Breast epithelium (tissue), 4 donors: ENCODE data around the gene ATP8A1. TPM values are rescaled to one million over a fixed set of nuclear protein-coding genes. Genes with fewer than 3 reads are reported as not detected.
A peak's percentile ranks its signal among the peaks of the same experiment; 100 is the strongest.
"Not testable (repeated sequence)": the region's sequence is repeated elsewhere in the genome, so short reads cannot be mapped to it uniquely, and the experiment has no call there.

Source experiments
- DNase-seq, 2 donors: peaks; one replicate each; pipeline ENCODE4 v3.0.0-alpha.2; 2019; ENCODE audit warnings: low spot score in 2 of 2
- H3K27ac ChIP-seq, 2 donors: fragments of 200-600 bp; sonication (generic) in 1 of 2; one replicate each; pipeline ENCODE4 v1.5.1; 2016 to 2019; ENCODE audit warnings: mild to moderate bottlenecking in 1 of 2
- H3K27me3 ChIP-seq, 2 donors: fragments of 200-600 bp; sonication (generic) in 1 of 2; one replicate each; pipeline versions ENCODE4 v1.5.1 to v1.6.0; 2017 to 2019; ENCODE audit warnings: control low read depth in 1 of 2, mild to moderate bottlenecking in 1 of 2
- H3K36me3 ChIP-seq: fragments of 200-600 bp; one replicate; pipeline ENCODE4 v1.5.1; 2019
- H3K4me1 ChIP-seq, 2 donors: fragments of 200-600 bp; sonication (generic); one replicate each; pipeline ENCODE4 v1.5.1; 2016 to 2019; ENCODE audit warnings: control low read depth in 1 of 2
- H3K4me3 ChIP-seq, 3 donors: fragments of 200-600 bp; sonication (generic); 1 replicate in 2 of 3; 2 replicates in 1 of 3; pipeline ENCODE4 v1.5.1; 2016 to 2019; ENCODE audit warnings: mild to moderate bottlenecking in 3 of 3, moderate library complexity in 2 of 3
- H3K9me3 ChIP-seq, 2 donors: fragments of 200-600 bp; sonication (generic) in 1 of 2; one replicate each; pipeline ENCODE4 v1.5.1; 2016 to 2019; ENCODE audit warnings: control low read depth in 1 of 2
- POLR2A ChIP-seq: fragments of 450-650 bp; IDR thresholded peaks from one replicate; pipeline ENCODE4 v1.6.1; 2016; ENCODE audit warnings: antibody characterized with exemption, mild to moderate bottlenecking, moderate library complexity
- POLR2AphosphoS5 ChIP-seq, 3 donors: sonication (generic); formaldehyde crosslinking; IDR thresholded peaks; one replicate each; pipeline ENCODE4 v1.6.1; 2017; ENCODE audit warnings: antibody characterized with exemption in 3 of 3
- intact Hi-C: fragments of 100-400 bp; cut with DNase I; formaldehyde crosslinking; loops from one replicate; pipeline ENCODE4 v1.15.1; 2023; ENCODE audit warnings: low total_unique reads
- total RNA-seq, 3 donors: library from RNA; depleted of rRNA; stranded (reverse); fragments of >200 nt; gene quantifications; one replicate each; pipeline ENCODE4 v1.1.0, GENCODE V29; 2016
- TF ChIP-seq, protein P1 (sequence below), 3 donors: fragments of 450-650 bp; IDR thresholded peaks; one replicate each; pipeline ENCODE4 v1.5.1; 2016 to 2017; ENCODE audit warnings: antibody characterized with exemption in 3 of 3, mild to moderate bottlenecking in 3 of 3, moderate library complexity in 3 of 3

The ATP8A1 gene
- total RNA-seq = 10 to 100 TPM; 12.2 to 17.0 (median 14.8) TPM

DNA sequence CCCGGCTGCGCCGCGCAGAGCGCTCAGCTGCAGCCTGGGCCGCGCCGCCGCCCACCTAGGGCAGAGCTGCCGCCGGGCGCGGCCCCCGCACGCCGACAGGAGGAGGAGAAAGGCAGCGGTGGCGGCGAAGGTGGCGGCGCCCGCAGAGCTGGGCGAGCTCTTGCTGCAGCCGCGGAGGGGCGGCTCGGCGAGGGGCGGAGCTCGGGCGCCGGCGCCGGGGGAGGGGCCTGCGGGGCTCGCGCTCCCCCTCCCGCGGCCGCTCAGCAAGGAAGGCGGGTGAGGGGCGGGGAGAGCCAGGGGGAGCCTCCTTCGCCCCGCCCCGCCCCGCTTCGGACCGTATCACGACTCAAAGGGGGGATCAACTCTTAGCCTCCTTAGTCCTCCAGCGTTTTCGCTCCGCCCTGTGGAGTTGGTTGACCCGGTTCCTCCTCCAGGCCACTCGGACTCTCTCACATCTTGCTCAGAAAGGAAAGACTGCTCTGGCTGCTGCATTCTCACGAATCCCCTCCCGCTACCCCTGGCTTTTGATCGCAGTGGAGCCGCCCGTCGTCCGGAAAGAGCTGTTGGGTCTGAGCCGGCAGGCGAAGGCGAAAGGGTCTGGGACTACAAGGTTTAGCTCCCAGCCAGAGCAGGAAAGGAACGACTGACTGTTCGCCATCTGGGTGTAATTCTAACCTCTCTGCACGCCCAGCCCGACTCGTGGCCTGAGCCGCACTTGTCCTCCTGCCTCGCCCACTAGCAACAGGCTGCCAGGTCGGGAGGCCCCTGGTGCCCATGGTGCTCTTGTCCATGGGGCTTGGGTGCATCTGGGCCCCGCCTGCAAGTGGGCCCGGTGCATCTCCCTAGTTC lies at the start of gene ATP8A1:
Gene ATP8A1 (minus strand): TSS at position 162 of the 849 bp plus-strand sequence. CDS start 232 bp downstream, outside the sequence.
- H3K4me3 ChIP-seq = peak within 1 kb of the TSS; percentile 63 to 92 (median 73)
- peak within 1 kb of the TSS; percentile 77 to 91 for H3K27ac ChIP-seq
- no peaks in the 10 kb centered on the region for H3K36me3 ChIP-seq
- intact Hi-C loops = no loop called here
- TF ChIP-seq, protein P1, sequence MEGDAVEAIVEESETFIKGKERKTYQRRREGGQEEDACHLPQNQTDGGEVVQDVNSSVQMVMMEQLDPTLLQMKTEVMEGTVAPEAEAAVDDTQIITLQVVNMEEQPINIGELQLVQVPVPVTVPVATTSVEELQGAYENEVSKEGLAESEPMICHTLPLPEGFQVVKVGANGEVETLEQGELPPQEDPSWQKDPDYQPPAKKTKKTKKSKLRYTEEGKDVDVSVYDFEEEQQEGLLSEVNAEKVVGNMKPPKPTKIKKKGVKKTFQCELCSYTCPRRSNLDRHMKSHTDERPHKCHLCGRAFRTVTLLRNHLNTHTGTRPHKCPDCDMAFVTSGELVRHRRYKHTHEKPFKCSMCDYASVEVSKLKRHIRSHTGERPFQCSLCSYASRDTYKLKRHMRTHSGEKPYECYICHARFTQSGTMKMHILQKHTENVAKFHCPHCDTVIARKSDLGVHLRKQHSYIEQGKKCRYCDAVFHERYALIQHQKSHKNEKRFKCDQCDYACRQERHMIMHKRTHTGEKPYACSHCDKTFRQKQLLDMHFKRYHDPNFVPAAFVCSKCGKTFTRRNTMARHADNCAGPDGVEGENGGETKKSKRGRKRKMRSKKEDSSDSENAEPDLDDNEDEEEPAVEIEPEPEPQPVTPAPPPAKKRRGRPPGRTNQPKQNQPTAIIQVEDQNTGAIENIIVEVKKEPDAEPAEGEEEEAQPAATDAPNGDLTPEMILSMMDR (IDR thresholded peaks at IDR 0.05) = peak in 1 of 3 donors; percentile 17
- TF ChIP-seq POLR2A = no peak
- peak in 2 of 3 donors; percentile 61 to 70 for TF ChIP-seq POLR2AphosphoS5 (IDR thresholded peaks at IDR 0.05)
- peaks cover 0 to 9% of the 10 kb centered on the region in 2 donors for H3K4me1 ChIP-seq
- H3K9me3 ChIP-seq = no peaks in the 10 kb centered on the region
- DNase-seq = peak; percentile 85 to 86
- no peaks in the 10 kb centered on the region for H3K27me3 ChIP-seq

DNA sequence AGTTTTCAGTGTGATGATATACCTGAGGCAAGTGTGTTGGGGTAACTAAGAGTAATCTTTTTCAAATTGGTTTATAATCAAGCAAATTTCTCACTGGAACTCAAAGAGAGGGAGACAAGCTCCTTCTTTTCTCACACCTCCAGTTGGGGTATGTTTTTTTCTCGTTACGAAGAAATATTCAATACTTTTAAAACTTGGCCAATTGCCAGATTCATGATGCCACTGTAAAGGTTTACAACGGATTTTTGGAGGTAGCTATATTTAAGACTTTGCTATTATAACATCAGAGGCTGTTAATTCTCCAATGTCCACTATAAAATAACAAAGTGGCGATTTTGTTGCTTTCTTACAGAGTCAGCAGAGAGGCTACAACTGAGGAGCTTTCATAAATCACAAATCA lies 49.2 kb upstream of the ATP8A1 start:
- TF ChIP-seq POLR2A (no peak), POLR2AphosphoS5 (IDR thresholded peaks at IDR 0.05) (no peak)
- TF ChIP-seq, protein P1 (IDR thresholded peaks at IDR 0.05) = no peak
- DNase-seq = no peak
- no peak overlapping the region for H3K4me3 ChIP-seq
- H3K4me1 ChIP-seq = no peaks in the 10 kb centered on the region
- no peak overlapping the region for H3K27ac ChIP-seq
- H3K36me3 ChIP-seq = no peaks in the 10 kb centered on the region
- no peaks in the 10 kb centered on the region for H3K9me3 ChIP-seq
- H3K27me3 ChIP-seq = no peaks in the 10 kb centered on the region
- intact Hi-C loops = no loop called here

DNA sequence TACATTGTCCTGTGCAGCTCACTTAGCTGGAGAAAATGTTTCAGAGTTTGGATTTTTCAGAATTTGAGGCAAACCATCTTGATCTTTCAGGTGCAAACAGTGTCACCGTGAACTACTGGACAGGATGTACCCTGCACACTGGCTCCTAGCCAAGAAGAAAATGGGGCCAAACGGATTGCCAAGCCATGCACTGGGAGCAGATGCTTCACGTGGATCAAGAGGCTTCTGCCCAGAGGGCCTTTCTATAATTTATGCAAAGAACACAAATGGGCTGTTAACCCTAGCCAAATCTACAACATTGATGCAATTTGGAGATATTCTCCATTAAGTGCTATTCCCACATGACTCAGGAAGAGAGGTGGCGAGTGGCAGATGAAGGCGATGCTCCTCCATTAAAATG lies 46.9 kb upstream of the ATP8A1 start:
- Histone ChIP-seq H3K4me3 (no peak overlapping the region), H3K9me3 (peaks cover 0 to 4% of the 10 kb centered on the region in 2 donors), H3K4me1 (no peaks in the 10 kb centered on the region), H3K27me3 (no peaks in the 10 kb centered on the region), H3K36me3 (no peaks in the 10 kb centered on the region), H3K27ac (no peak overlapping the region)
- no peak for DNase-seq
- intact Hi-C loops = no loop called here
- TF ChIP-seq, protein P1 (IDR thresholded peaks at IDR 0.05) = no peak
- no peak for TF ChIP-seq POLR2AphosphoS5 (IDR thresholded peaks at IDR 0.05)
- TF ChIP-seq POLR2A = no peak

DNA sequence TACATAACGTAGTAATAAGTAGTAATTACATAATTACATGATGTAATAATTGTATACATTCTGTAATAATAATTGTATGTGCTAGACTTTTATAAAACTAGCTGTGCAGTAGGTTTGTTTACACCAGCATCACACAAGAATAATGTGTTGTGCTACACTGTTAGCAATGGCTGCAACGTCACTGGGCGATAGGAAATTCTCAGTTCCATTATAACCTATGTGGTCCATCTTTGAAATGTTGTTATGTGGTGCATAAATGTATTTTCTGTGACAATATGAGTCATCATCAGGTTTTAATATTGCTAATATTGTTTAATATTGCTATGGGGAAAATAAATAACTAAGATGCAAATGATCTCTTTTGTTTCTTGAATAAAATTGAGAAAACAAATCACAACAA lies 46.0 kb upstream of the ATP8A1 start:
- Histone ChIP-seq H3K27me3 (no peaks in the 10 kb centered on the region), H3K27ac (no peak overlapping the region), H3K4me3 (no peak overlapping the region), H3K36me3 (no peaks in the 10 kb centered on the region), H3K9me3 (peaks cover 0 to 4% of the 10 kb centered on the region in 2 donors), H3K4me1 (no peaks in the 10 kb centered on the region)
- no peak for DNase-seq
- TF ChIP-seq, protein P1 (IDR thresholded peaks at IDR 0.05) = no peak
- TF ChIP-seq POLR2AphosphoS5 (IDR thresholded peaks at IDR 0.05) (no peak), POLR2A (no peak)
- intact Hi-C loops = no loop called here

DNA sequence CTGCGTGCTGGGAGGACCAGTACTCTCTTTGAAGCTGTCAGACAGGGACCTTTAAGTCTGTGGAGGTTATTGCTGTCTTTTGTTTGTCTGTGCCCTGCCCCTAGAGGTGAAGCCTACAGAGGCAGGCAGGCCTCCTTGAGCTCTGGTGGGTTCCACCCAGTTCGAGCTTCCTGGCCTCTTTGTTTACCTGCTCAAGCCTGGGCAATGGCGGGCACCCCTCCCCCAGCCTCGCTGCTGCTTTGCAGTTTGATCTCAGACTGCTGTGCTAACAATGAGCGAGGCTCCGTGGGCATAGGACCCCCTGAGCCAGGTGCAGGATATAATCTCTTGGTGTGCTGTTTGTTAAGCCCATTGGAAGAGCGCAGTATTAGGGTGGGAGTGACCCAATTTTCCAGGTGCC lies 44.9 kb upstream of the ATP8A1 start:
- H3K27me3 ChIP-seq, H3K36me3 ChIP-seq, H3K27ac ChIP-seq, DNase-seq, H3K4me3 ChIP-seq, H3K9me3 ChIP-seq, intact Hi-C loops, H3K4me1 ChIP-seq: not testable (repeated sequence)
